Hepatocyte (in vitro differentiated cells): ENCODE data around the gene TLL1. TPM values are rescaled to one million over a fixed set of nuclear protein-coding genes. Genes with fewer than 3 reads are reported as not detected.

ENCODE experiments used
- DNase-seq: peaks from one replicate; pipeline ENCODE4 v3.0.0-alpha.2; 2016; ENCODE audit warnings: low spot score
- H2AFZ ChIP-seq: fragments of 200-600 bp; sonication (generic); 2 replicates; pipeline ENCODE4 v1.6.0; 2016; ENCODE audit warnings: antibody characterized with exemption, mild to moderate bottlenecking
- H3K27ac ChIP-seq: fragments of 200-600 bp; sonication (generic); 2 replicates; pipeline ENCODE4 v1.5.1; 2016; ENCODE audit warnings: mild to moderate bottlenecking
- H3K27me3 ChIP-seq: fragments of 200-600 bp; sonication (generic); 2 replicates; pipeline ENCODE4 v1.6.1; 2016
- H3K36me3 ChIP-seq: fragments of 200-600 bp; sonication (generic); replicated peaks from 2 replicates; pipeline ENCODE4 v1.5.1; 2016; ENCODE audit warnings: low read depth; ENCODE audit not compliant: insufficient read depth
- H3K4me1 ChIP-seq: fragments of 200-600 bp; sonication (generic); 2 replicates; pipeline ENCODE4 v1.5.1; 2016; ENCODE audit warnings: mild to moderate bottlenecking, moderate library complexity; ENCODE audit not compliant: insufficient read depth
- H3K4me2 ChIP-seq: fragments of 200-600 bp; sonication (generic); 2 replicates; pipeline ENCODE4 v1.6.0; 2016
- H3K4me3 ChIP-seq: fragments of 200-600 bp; sonication (generic); 2 replicates; pipeline ENCODE4 v1.5.1; 2016; ENCODE audit warnings: mild to moderate bottlenecking
- H3K79me2 ChIP-seq: fragments of 200-600 bp; sonication (generic); 2 replicates; pipeline ENCODE4 v1.6.0; 2017; ENCODE audit warnings: mild to moderate bottlenecking
- H3K9me2 ChIP-seq: fragments of 200-600 bp; sonication (generic); replicated peaks from 2 replicates; pipeline ENCODE4 v1.6.0; 2017; ENCODE audit warnings: mild to moderate bottlenecking; ENCODE audit not compliant: insufficient read depth
- H3K9me3 ChIP-seq: fragments of 200-600 bp; sonication (generic); 2 replicates; pipeline ENCODE4 v1.5.1; 2016; ENCODE audit warnings: low read depth, mild to moderate bottlenecking
- H4K20me1 ChIP-seq: fragments of 200-600 bp; sonication (generic); 2 replicates; pipeline ENCODE4 v1.6.0; 2016; ENCODE audit warnings: mild to moderate bottlenecking; ENCODE audit not compliant: insufficient read depth, poor library complexity, severe bottlenecking
- EZH2 ChIP-seq: fragments of 200-600 bp; sonication (generic); IDR thresholded peaks from 2 replicates; pipeline ENCODE4 v1.6.1; 2016; ENCODE audit warnings: antibody characterized with exemption, mild to moderate bottlenecking, borderline replicate concordance
- EZH2phosphoT487 ChIP-seq: fragments of 200-600 bp; sonication (generic); IDR thresholded peaks from one replicate; pipeline ENCODE4 v1.6.1; 2018; ENCODE audit warnings: antibody characterized with exemption, mild to moderate bottlenecking, low read depth, moderate library complexity; ENCODE audit not compliant: unreplicated experiment, severe bottlenecking
- WGBS: methylation state at CpG from one replicate; pipeline ENCODE4 v1.1.6; 2016; ENCODE audit warnings: low lambda C conversion rate; ENCODE audit errors: missing lambda C conversion rate; 5-methylcytosine and 5-hydroxymethylcytosine counted together
- polyA plus RNA-seq: library from polyadenylated mRNA; unstranded; fragments of >200 nt; fragmentation: Nextera tagmentation; extraction: Ambion mirVana; gene quantifications from 2 replicates; pipeline ENCODE4 v1.2.1, GENCODE V29; 2016
- total RNA-seq: library from RNA; depleted of rRNA; stranded (reverse); fragments of >200 nt; gene quantifications from 2 replicates; pipeline ENCODE4 v1.2.3, GENCODE V29; 2014
- TF ChIP-seq, protein P1 (sequence below): fragments of 200-600 bp; sonication (generic); IDR thresholded peaks from 2 replicates; pipeline ENCODE4 v1.5.1; 2016; ENCODE audit warnings: antibody characterized with exemption, mild to moderate bottlenecking; ENCODE audit not compliant: poor library complexity

Gene TLL1
- total and polyA plus RNA-seq, 2 experiments from 2014 or later = 0.30 to 0.97 TPM

GRCh38 chr4:166034965-166035364 is 161.9 kb downstream of the TLL1 start:
- no peaks in the 10 kb centered on the region for H3K9me3 ChIP-seq
- WGBS = 94% methylated on average over 2 of the region's 2 CpGs
- no peak for TF ChIP-seq EZH2
- TF ChIP-seq, protein P1, sequence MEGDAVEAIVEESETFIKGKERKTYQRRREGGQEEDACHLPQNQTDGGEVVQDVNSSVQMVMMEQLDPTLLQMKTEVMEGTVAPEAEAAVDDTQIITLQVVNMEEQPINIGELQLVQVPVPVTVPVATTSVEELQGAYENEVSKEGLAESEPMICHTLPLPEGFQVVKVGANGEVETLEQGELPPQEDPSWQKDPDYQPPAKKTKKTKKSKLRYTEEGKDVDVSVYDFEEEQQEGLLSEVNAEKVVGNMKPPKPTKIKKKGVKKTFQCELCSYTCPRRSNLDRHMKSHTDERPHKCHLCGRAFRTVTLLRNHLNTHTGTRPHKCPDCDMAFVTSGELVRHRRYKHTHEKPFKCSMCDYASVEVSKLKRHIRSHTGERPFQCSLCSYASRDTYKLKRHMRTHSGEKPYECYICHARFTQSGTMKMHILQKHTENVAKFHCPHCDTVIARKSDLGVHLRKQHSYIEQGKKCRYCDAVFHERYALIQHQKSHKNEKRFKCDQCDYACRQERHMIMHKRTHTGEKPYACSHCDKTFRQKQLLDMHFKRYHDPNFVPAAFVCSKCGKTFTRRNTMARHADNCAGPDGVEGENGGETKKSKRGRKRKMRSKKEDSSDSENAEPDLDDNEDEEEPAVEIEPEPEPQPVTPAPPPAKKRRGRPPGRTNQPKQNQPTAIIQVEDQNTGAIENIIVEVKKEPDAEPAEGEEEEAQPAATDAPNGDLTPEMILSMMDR = no peak
- no peak for TF ChIP-seq EZH2phosphoT487

DNA sequence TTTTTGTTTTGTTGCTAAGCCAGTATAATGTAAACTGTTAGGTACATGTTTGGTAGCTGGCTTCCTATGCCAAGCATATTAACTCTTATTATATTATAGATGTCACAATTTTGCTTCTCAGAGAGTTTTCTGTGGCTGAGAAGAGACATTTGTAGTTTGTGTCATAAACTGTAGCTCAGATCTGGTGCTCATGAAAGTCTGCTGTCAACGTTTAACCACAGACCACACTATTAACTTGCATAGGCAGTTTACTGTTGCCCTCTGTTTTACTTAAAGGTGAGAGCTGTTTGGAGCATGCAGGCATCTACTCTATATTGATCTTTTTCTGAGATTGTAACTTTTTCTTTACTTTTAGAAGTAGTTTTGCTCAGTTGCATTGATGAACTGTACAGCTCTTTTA is 166.8 kb downstream of the TLL1 start:
- Histone ChIP-seq H3K27me3 (no peaks in the 10 kb centered on the region), H3K4me2 (no peak overlapping the region), H2AFZ (no peak overlapping the region), H3K27ac (no peak overlapping the region), H4K20me1 (no peaks in the 10 kb centered on the region), H3K4me3 (no peak overlapping the region), H3K4me1 (peaks cover 8% of the 10 kb centered on the region), H3K36me3 (no peaks in the 10 kb centered on the region), H3K9me2 (no peaks in the 10 kb centered on the region), H3K9me3 (no peaks in the 10 kb centered on the region), H3K79me2 (no peaks in the 10 kb centered on the region)
- WGBS = 17% methylated on average over 1 of the region's 1 CpG
- no peak for DNase-seq
- TF ChIP-seq EZH2 (no peak), EZH2phosphoT487 (no peak)
- TF ChIP-seq, protein P1 = no peak

More at GRCh38 chr4:166034965-166035364, 161.9 kb downstream of the TLL1 start:
- Histone ChIP-seq H3K27me3 (no peaks in the 10 kb centered on the region), H3K9me2 (no peaks in the 10 kb centered on the region), H3K4me3 (no peak overlapping the region), H3K27ac (no peak overlapping the region), H3K4me2 (no peak overlapping the region), H3K36me3 (no peaks in the 10 kb centered on the region), H3K4me1 (no peaks in the 10 kb centered on the region), H3K79me2 (no peaks in the 10 kb centered on the region), H2AFZ (no peak overlapping the region), H4K20me1 (no peaks in the 10 kb centered on the region)
- no peak for DNase-seq

DNA sequence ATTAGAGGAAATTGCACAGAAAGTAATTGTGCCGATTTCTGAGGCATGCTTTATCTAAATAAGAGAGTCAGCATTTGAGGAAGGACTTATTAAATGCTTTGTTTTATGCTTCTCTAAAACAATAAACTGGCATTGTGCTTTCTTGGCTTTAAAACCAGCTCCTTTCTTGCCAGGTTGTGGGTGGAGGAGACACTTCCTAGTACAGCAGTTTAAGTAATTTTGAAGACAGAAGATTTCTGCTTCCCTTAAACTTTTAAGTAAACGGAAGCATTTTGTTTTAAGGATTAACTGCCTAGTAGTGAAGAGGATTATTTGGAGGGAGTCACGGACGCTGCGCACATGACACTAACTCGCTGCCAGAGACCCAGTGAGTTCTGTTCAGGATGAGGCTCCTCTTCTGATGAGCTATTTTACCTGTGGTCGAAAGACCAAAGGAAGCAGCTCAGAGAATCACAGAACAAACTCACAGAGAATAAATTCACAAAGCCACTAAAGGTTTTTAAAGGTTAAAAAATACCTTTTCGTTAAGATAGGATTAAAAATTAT is 169.5 kb downstream of the TLL1 start:
- DNase-seq = no peak
- Histone ChIP-seq H3K79me2 (no peaks in the 10 kb centered on the region), H4K20me1 (no peaks in the 10 kb centered on the region), H3K4me3 (peak overlapping the region; percentile 2), H3K9me3 (no peaks in the 10 kb centered on the region), H3K4me1 (peaks cover 8% of the 10 kb centered on the region), H3K27me3 (no peaks in the 10 kb centered on the region), H3K9me2 (no peaks in the 10 kb centered on the region), H3K4me2 (peak overlapping the region; percentile 71), H3K27ac (no peak overlapping the region), H2AFZ (peak overlapping the region; percentile 18), H3K36me3 (no peaks in the 10 kb centered on the region)
- WGBS = 23% methylated on average over 8 of the region's 8 CpGs
- TF ChIP-seq, protein P1 = no peak
- no peak for TF ChIP-seq EZH2
- TF ChIP-seq EZH2phosphoT487 = no peak

- Histone ChIP-seq H3K79me2 (no peaks in the 10 kb centered on the region), H4K20me1 (no peaks in the 10 kb centered on the region), H3K27me3 (no peaks in the 10 kb centered on the region), H3K9me3 (no peaks in the 10 kb centered on the region), H3K27ac (no peak overlapping the region), H3K4me3 (no peak overlapping the region), H3K4me2 (peak overlapping the region; percentile 71), H3K36me3 (no peaks in the 10 kb centered on the region), H2AFZ (no peak overlapping the region), H3K4me1 (peaks cover 8% of the 10 kb centered on the region), H3K9me2 (no peaks in the 10 kb centered on the region)
- no peak for DNase-seq
- TF ChIP-seq, protein P1 = no peak
- TF ChIP-seq EZH2 = no peak
- TF ChIP-seq EZH2phosphoT487 = no peak
- 48% methylated on average over 6 of the region's 6 CpGs for WGBS
These were observed 170.8 kb downstream of the TLL1 start for GRCh38 chr4:166043801-166044200.
